ENCODE measurements around the gene SYT8.

The SYT8 gene, protein sequence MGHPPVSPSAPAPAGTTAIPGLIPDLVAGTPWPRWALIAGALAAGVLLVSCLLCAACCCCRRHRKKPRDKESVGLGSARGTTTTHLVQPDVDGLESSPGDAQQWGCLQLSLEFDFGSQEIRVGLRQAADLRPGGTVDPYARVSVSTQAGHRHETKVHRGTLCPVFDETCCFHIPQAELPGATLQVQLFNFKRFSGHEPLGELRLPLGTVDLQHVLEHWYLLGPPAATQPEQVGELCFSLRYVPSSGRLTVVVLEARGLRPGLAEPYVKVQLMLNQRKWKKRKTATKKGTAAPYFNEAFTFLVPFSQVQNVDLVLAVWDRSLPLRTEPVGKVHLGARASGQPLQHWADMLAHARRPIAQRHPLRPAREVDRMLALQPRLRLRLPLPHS

DNA sequence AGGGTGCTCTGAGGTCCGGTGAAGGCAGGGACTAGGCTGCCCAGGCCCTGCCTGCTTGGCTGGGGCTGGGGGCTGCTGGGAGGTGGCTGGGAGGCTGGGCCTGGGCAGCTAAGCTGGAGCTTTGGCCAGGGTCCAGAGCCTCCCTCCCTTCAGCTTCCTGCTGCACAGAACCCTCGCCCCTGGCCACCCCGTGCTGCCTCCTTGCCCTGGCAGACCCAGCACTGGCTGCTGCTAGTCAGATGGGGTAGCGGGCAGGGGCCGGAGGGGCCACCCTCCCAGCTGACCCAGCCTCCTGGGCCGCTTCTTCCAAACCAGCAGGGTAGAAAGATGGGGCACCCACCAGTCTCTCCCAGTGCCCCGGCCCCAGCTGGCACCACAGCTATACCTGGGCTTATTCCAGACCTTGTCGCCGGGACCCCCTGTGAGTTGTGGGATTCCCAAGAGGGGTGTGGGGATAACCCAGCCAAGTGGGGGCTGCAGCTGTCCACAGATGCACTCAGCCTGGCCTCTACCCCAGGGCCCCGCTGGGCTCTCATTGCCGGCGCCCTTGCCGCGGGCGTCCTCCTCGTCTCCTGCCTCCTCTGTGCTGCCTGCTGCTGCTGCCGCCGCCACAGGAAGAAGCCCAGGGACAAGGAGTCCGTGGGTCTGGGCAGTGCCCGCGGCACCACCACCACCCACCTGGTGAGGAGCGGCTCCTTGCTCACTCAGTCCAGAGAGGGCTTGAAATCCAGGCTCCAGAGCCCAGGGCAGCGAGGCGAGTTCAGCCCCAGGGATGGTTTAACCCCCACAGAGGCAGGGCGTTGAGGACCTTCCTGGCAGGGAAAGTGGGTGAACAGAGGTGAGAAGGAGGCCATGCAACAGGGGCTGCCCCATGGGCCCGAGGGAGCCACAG lies at the start of gene SYT8:
Gene SYT8, plus strand, starts transcription at position 212 of the 892 bp plus-strand sequence. Its CDS starts 116 bp downstream, at position 328.
- Histone ChIP-seq H3K4me1 (ENCODE audit: insufficient read depth, low read length) (peaks cover 17% of the 10 kb centered on the region), H3K9me3 (ENCODE audit: insufficient read depth, low read length, severe bottlenecking) (no peaks in the 10 kb centered on the region), H3K27me3 (ENCODE audit: insufficient read depth, low read length, poor library complexity) (no peaks in the 10 kb centered on the region), H4K20me1 (ENCODE audit: insufficient read depth, low read length) (no peaks in the 10 kb centered on the region), H3K79me2 (ENCODE audit: insufficient read depth, low read length) (no peaks in the 10 kb centered on the region), H2AFZ (ENCODE audit: low read depth, low read length) (no peak within 1 kb of the TSS), H3K27ac (ENCODE audit: low read length) (no peak within 1 kb of the TSS), H3K36me3 (ENCODE audit: insufficient read depth, low read length) (no peaks in the 10 kb centered on the region), H3K4me2 (ENCODE audit: insufficient read depth, low read length) (no peak within 1 kb of the TSS), H3K9ac (ENCODE audit: low read depth, low read length) (no peak within 1 kb of the TSS), H3K4me3 (ENCODE audit: low read depth in 1 of 2, low read length in 2 of 2) (no peak within 1 kb of the TSS)
- TF ChIP-seq, protein P1, sequence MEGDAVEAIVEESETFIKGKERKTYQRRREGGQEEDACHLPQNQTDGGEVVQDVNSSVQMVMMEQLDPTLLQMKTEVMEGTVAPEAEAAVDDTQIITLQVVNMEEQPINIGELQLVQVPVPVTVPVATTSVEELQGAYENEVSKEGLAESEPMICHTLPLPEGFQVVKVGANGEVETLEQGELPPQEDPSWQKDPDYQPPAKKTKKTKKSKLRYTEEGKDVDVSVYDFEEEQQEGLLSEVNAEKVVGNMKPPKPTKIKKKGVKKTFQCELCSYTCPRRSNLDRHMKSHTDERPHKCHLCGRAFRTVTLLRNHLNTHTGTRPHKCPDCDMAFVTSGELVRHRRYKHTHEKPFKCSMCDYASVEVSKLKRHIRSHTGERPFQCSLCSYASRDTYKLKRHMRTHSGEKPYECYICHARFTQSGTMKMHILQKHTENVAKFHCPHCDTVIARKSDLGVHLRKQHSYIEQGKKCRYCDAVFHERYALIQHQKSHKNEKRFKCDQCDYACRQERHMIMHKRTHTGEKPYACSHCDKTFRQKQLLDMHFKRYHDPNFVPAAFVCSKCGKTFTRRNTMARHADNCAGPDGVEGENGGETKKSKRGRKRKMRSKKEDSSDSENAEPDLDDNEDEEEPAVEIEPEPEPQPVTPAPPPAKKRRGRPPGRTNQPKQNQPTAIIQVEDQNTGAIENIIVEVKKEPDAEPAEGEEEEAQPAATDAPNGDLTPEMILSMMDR (IDR thresholded peaks at IDR 0.05; ENCODE audit: borderline replicate concordance, extremely low read depth, low read length, poor library complexity, severe bottlenecking): no peak
- no peak for TF ChIP-seq EZH2 (IDR thresholded peaks at IDR 0.05; ENCODE audit: borderline replicate concordance, low read depth, low read length, severe bottlenecking)
- DNase-seq: no peak
- ATAC-seq (ENCODE audit: insufficient read depth, low read depth): no peak

DNA sequence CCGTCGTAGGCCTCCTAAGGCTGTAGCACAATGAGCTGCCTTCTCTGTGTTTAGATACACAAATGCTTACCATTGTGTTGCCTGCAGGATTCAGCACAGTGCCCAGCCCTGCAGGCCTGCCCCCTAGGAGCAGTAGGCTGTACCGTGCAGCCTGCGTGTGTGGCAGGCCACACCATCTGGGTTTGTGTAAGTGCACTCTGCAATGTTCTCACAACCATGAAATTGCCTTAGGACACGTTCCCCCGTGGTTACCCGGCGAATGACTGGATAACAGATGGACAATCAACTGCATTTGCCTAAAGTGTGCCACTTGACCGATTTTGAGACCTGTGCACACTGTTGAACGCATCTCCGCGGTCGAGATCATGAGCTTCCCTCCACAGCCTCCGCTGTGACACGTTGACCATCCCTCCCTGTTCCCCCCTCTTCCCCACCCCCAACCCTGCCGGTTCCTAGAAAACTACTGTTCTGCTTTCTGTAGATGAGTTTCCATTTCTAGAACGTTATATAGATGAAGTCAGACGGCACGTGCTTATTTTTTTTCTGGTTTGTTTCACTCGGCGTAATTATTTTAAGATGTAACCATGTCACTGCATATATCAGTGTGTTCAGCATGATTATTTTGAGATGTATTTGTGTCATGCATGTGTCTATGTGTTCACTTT lies 48.9 kb upstream of the SYT8 start:
- H3K36me3 ChIP-seq (ENCODE audit: insufficient read depth, low read length): no peaks in the 10 kb centered on the region
- no peak for TF ChIP-seq EZH2 (IDR thresholded peaks at IDR 0.05; ENCODE audit: borderline replicate concordance, low read depth, low read length, severe bottlenecking)
- TF ChIP-seq, protein P1 (IDR thresholded peaks at IDR 0.05; ENCODE audit: borderline replicate concordance, extremely low read depth, low read length, poor library complexity, severe bottlenecking): no peak
- H3K79me2 ChIP-seq (ENCODE audit: insufficient read depth, low read length): no peaks in the 10 kb centered on the region
- DNase-seq: no peak
- no peak overlapping the region for H3K27ac ChIP-seq (ENCODE audit: low read length)
- ATAC-seq (ENCODE audit: insufficient read depth, low read depth): no peak
- no peaks in the 10 kb centered on the region for H3K9me3 ChIP-seq (ENCODE audit: insufficient read depth, low read length, severe bottlenecking)
- H3K4me3 ChIP-seq (ENCODE audit: low read depth in 1 of 2, low read length in 2 of 2): no peak overlapping the region
- H2AFZ ChIP-seq (ENCODE audit: low read depth, low read length): no peak overlapping the region
- no peaks in the 10 kb centered on the region for H3K27me3 ChIP-seq (ENCODE audit: insufficient read depth, low read length, poor library complexity)
- H3K4me2 ChIP-seq (ENCODE audit: insufficient read depth, low read length): no peak overlapping the region
- H3K9ac ChIP-seq (ENCODE audit: low read depth, low read length): no peak overlapping the region
- no peaks in the 10 kb centered on the region for H3K4me1 ChIP-seq (ENCODE audit: insufficient read depth, low read length)
- no peaks in the 10 kb centered on the region for H4K20me1 ChIP-seq (ENCODE audit: insufficient read depth, low read length)

DNA sequence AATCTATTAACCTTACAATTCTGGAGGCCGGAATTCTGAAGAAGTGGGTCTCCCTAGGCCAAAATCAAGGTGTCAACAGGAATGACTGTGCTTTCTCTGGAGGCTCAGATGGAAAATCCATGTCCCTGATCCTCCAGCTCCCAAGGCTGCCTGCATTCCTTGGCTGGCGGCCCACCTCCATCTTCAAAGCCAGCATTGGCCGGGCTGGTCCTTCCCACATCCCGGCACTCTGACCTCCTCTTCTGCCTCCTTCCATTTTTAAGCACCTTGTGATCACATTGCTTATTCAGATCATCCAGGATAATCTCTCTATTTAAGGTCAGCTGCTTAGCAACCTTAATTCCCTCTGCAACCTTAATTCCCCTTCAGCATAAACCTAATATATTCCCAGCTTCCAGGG lies 48.3 kb upstream of the SYT8 start:
- DNase-seq (no peak), ATAC-seq (ENCODE audit: insufficient read depth, low read depth) (no peak)
- Histone ChIP-seq H3K9me3 (ENCODE audit: insufficient read depth, low read length, severe bottlenecking) (no peaks in the 10 kb centered on the region), H3K9ac (ENCODE audit: low read depth, low read length) (no peak overlapping the region), H4K20me1 (ENCODE audit: insufficient read depth, low read length) (no peaks in the 10 kb centered on the region), H3K4me3 (ENCODE audit: low read depth in 1 of 2, low read length in 2 of 2) (no peak overlapping the region), H3K27me3 (ENCODE audit: insufficient read depth, low read length, poor library complexity) (no peaks in the 10 kb centered on the region), H3K27ac (ENCODE audit: low read length) (no peak overlapping the region), H2AFZ (ENCODE audit: low read depth, low read length) (no peak overlapping the region), H3K4me2 (ENCODE audit: insufficient read depth, low read length) (no peak overlapping the region), H3K4me1 (ENCODE audit: insufficient read depth, low read length) (no peaks in the 10 kb centered on the region), H3K36me3 (ENCODE audit: insufficient read depth, low read length) (no peaks in the 10 kb centered on the region), H3K79me2 (ENCODE audit: insufficient read depth, low read length) (no peaks in the 10 kb centered on the region)
- TF ChIP-seq, protein P1 (IDR thresholded peaks at IDR 0.05; ENCODE audit: borderline replicate concordance, extremely low read depth, low read length, poor library complexity, severe bottlenecking): no peak
- TF ChIP-seq EZH2 (IDR thresholded peaks at IDR 0.05; ENCODE audit: borderline replicate concordance, low read depth, low read length, severe bottlenecking): no peak
